ENCODE results near the gene GK.
"Not testable (repeated sequence)": the region's sequence is repeated elsewhere in the genome, so short reads cannot be mapped to it uniquely, and the experiment has no call there.

DNA sequence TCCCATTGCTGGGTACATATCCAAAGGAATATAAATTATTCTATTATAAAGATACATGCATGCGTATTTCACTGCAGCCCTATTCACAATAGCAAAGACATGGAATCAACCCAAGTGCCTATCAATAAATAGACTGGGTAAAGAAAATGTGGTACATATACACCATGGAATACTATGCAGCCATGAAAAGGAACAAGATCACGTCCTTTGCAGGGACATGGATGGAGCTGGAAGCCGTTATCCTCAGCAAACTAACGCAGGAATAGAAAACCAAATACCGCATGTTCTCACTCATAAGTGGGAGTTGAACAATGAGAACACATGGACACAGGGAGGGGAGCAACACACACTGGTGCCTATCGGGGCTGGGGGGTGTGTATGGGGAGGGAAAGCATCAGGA is 19.2 kb upstream of the GK start:
- TF ChIP-seq POLR2A (IDR thresholded peaks at IDR 0.05), result not testable (repeated sequence)
- TF ChIP-seq, protein P1, sequence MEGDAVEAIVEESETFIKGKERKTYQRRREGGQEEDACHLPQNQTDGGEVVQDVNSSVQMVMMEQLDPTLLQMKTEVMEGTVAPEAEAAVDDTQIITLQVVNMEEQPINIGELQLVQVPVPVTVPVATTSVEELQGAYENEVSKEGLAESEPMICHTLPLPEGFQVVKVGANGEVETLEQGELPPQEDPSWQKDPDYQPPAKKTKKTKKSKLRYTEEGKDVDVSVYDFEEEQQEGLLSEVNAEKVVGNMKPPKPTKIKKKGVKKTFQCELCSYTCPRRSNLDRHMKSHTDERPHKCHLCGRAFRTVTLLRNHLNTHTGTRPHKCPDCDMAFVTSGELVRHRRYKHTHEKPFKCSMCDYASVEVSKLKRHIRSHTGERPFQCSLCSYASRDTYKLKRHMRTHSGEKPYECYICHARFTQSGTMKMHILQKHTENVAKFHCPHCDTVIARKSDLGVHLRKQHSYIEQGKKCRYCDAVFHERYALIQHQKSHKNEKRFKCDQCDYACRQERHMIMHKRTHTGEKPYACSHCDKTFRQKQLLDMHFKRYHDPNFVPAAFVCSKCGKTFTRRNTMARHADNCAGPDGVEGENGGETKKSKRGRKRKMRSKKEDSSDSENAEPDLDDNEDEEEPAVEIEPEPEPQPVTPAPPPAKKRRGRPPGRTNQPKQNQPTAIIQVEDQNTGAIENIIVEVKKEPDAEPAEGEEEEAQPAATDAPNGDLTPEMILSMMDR (IDR thresholded peaks at IDR 0.05), result not testable (repeated sequence)
